H1 (cell line): ENCODE results near the gene CWC27. TPM values are rescaled to one million over a fixed set of nuclear protein-coding genes. Genes with fewer than 3 reads are reported as not detected.

Experiments used
- JUN ChIP-seq: IDR thresholded peaks from 2 replicates; pipeline ENCODE4 v1.6.1; 2011; ENCODE audit warnings: low read depth, mild to moderate bottlenecking, improper control_type of control experiment, low read length
- MAFK ChIP-seq: IDR thresholded peaks from 2 replicates; pipeline ENCODE4 v1.6.1; 2012; ENCODE audit warnings: low read depth, mild to moderate bottlenecking, improper control_type of control experiment, low read length
- SP2 ChIP-seq: IDR thresholded peaks from 2 replicates; pipeline ENCODE4 v1.6.1; 2012; ENCODE audit warnings: mild to moderate bottlenecking, low read length, inconsistent platforms
- polyA plus RNA-seq, 7 experiments: library from polyadenylated mRNA; depleted of rRNA in 3 of 7; stranded (reverse) in 5 of 7; unstranded in 2 of 7; fragments of >200 nt in 5 of 7; fragments of 200-250 nt in 2 of 7; gene quantifications; 1 replicate in 5 of 7; 2 replicates in 1 of 7; 4 replicates in 1 of 7; pipeline versions ENCODE4 v1.2.1 to v1.2.3, GENCODE V29; 2011 to 2013; ENCODE audit warnings: missing spikeins in 2 of 7, mixed read lengths in 2 of 7
- total RNA-seq: library from RNA; stranded (reverse); fragmentation: NEBNext Ultra II Directional; extraction: Animal tissue kit (Norgen Biotek cat#: 25700); gene quantifications from 2 replicates; pipeline ENCODE4 v1.2.1, GENCODE V29; 2021

Gene CWC27
- total and polyA plus RNA-seq, 2 of the 8 experiments (the other 6 are each of a cell fraction or from before 2014, with no cell fraction given), result 24.9 to 43.4 TPM

- TF ChIP-seq MAFK (no peak), JUN (no peak), SP2 (no peak)
Observed at GRCh38 chr5:65015767-65016166, 247.0 kb downstream of the CWC27 start (continued).
